HG03060 (cell line): ENCODE measurements around the gene MRPL44.

Experiments
- ATAC-seq: cut with Tn5 transposase; IDR thresholded peaks from one replicate; pipeline ENCODE4 v1.9.1; 2021; ENCODE audit warnings: low read depth, moderate number of reproducible peaks; ENCODE audit not compliant: unreplicated experiment

The MRPL44 gene

GRCh38 chr2:223969856-223970255, 12.6 kb downstream of the MRPL44 start:
- ATAC-seq = no peak

- ATAC-seq = peak; percentile 69
Observed at GRCh38 chr2:223970343-223971128, 13.3 kb downstream of the MRPL44 start.

GRCh38 chr2:223971731-223972130, 14.5 kb downstream of the MRPL44 start:
- ATAC-seq = no peak

- ATAC-seq = no peak
Observed at GRCh38 chr2:223972656-223973102, 15.4 kb downstream of the MRPL44 start.

GRCh38 chr2:223973606-223974005, 16.3 kb downstream of the MRPL44 start:
- no peak for ATAC-seq

GRCh38 chr2:223976635-223977226, 19.5 kb downstream of the MRPL44 start:
- no peak for ATAC-seq

GRCh38 chr2:223978451-223978850, 21.2 kb downstream of the MRPL44 start:
- no peak for ATAC-seq

GRCh38 chr2:223979730-223980396, 22.6 kb downstream of the MRPL44 start:
- ATAC-seq = no peak

- no peak for ATAC-seq
Observed at GRCh38 chr2:223980397-223980735, 23.1 kb downstream of the MRPL44 start.

GRCh38 chr2:223980803-223981202, 23.5 kb downstream of the MRPL44 start:
- no peak for ATAC-seq

GRCh38 chr2:223981241-223981640, 24.0 kb downstream of the MRPL44 start:
- ATAC-seq = no peak

GRCh38 chr2:223989206-223989855, 32.1 kb downstream of the MRPL44 start:
- no peak for ATAC-seq

GRCh38 chr2:223989856-223990232, 32.6 kb downstream of the MRPL44 start:
- ATAC-seq = no peak

GRCh38 chr2:223991611-223992010, 34.3 kb downstream of the MRPL44 start:
- ATAC-seq = no peak

GRCh38 chr2:223993634-223994232, 36.5 kb downstream of the MRPL44 start:
- ATAC-seq = peak; percentile 78

GRCh38 chr2:223994562-223995162, 37.4 kb downstream of the MRPL44 start:
- no peak for ATAC-seq

GRCh38 chr2:223995569-223995968, 38.3 kb downstream of the MRPL44 start:
- no peak for ATAC-seq

- ATAC-seq = no peak
Observed at GRCh38 chr2:223996391-223996790, 39.1 kb downstream of the MRPL44 start.

GRCh38 chr2:223997938-223998337, 40.7 kb downstream of the MRPL44 start:
- no peak for ATAC-seq

GRCh38 chr2:223998948-223999347, 41.7 kb downstream of the MRPL44 start:
- no peak for ATAC-seq
